OCI-LY3 (cell line): Measurements from ENCODE around the gene USP3.

ENCODE experiments used
- H2AFZ ChIP-seq: fragments of 200-600, 300-600 bp; shearing (Covaris generic); 2 replicates; pipeline ENCODE4 v1.6.0; 2014; ENCODE audit warnings: antibody characterized with exemption, low read depth, low read length
- H3K27ac ChIP-seq: fragments of 200-600, 300-600 bp; sonication (generic); 2 replicates; pipeline ENCODE4 v1.5.1; 2014; ENCODE audit warnings: mild to moderate bottlenecking, low read length, moderate library complexity, mixed read lengths
- H3K27me3 ChIP-seq: fragments of 200-600, 300-600 bp; sonication (generic); 2 replicates; pipeline ENCODE4 v1.6.1; 2014; ENCODE audit warnings: low read depth, low read length, mixed read lengths
- H3K36me3 ChIP-seq: fragments of 200-600, 300-600 bp; sonication (generic); replicated peaks from 2 replicates; pipeline ENCODE3; 2014; ENCODE audit warnings: low read depth, low read length, mixed read lengths
- H3K4me1 ChIP-seq: fragments of 300-600, 200-600 bp; sonication (generic); 2 replicates; pipeline ENCODE4 v1.6.1; 2014; ENCODE audit warnings: low read length, mixed read lengths
- H3K4me2 ChIP-seq: fragments of 200-600, 300-600 bp; sonication (generic); 2 replicates; pipeline ENCODE4 v1.6.1; 2014; ENCODE audit warnings: low read length, mixed read lengths
- H3K4me3 ChIP-seq: fragments of 300-600, 200-600 bp; sonication (generic); 2 replicates; pipeline ENCODE4 v1.5.1; 2014; ENCODE audit warnings: antibody characterized with exemption, mild to moderate bottlenecking, low read length, moderate library complexity
- H3K79me2 ChIP-seq: fragments of 300-600, 200-600 bp; shearing (Covaris generic); 2 replicates; pipeline ENCODE4 v1.6.1; 2014; ENCODE audit warnings: mild to moderate bottlenecking, low read length, mixed read lengths
- H3K9ac ChIP-seq: fragments of 300-600, 200-600 bp; shearing (Covaris generic); 2 replicates; pipeline ENCODE4 v1.6.0; 2014; ENCODE audit warnings: mild to moderate bottlenecking, low read length, moderate library complexity
- H3K9me3 ChIP-seq: fragments of 200-600, 300-600 bp; shearing (Covaris generic); 2 replicates; pipeline ENCODE4 v1.6.1; 2014; ENCODE audit warnings: low read length, mixed read lengths; ENCODE audit not compliant: insufficient read depth
- H4K20me1 ChIP-seq: fragments of 200-600, 300-600 bp; sonication (generic); 2 replicates; pipeline ENCODE4 v1.6.1; 2016; ENCODE audit warnings: low read length, mixed read lengths; ENCODE audit not compliant: insufficient read depth
- EZH2phosphoT487 ChIP-seq: fragments of 200-600 bp; shearing (Covaris generic); IDR thresholded peaks from 2 replicates; pipeline ENCODE4 v1.6.1; 2018; ENCODE audit warnings: antibody characterized with exemption, mixed run types, low read depth
- TF ChIP-seq, protein P1 (sequence below): fragments of 200-600, 300-600 bp; sonication (generic); IDR thresholded peaks from 2 replicates; pipeline ENCODE4 v1.5.1; 2014; ENCODE audit warnings: antibody characterized with exemption, low read length, low read depth

The USP3 gene

DNA sequence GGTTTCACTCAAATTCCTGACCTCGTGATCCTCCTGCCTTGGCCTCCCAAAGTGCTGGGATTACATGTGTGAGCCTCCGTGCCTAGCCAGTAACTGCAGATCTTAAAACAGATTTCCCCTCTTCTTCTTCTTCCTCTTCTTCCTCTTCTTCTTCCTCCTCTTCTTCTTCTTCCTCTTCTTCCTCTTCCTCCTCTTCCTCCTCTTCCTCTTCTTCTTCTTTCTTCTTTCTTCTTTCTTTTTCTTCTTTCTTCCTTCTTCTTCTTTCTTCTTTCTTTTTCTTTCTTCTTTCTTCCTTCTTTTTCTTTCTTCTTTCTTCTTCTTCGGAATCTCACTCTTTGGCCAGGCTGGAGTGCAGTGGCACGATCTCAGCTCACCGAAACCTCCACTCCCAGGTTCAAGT, 7.8 kb downstream of the USP3 start:
- Histone ChIP-seq H3K79me2 (peaks cover 100% of the 10 kb centered on the region), H4K20me1 (peaks cover 94% of the 10 kb centered on the region), H3K4me1 (peaks cover 68% of the 10 kb centered on the region), H3K27ac (no peak overlapping the region), H2AFZ (no peak overlapping the region), H3K36me3 (no peaks in the 10 kb centered on the region), H3K27me3 (no peaks in the 10 kb centered on the region), H3K4me3 (no peak overlapping the region), H3K4me2 (no peak overlapping the region), H3K9me3 (no peaks in the 10 kb centered on the region), H3K9ac (no peak overlapping the region)
- no peak for TF ChIP-seq EZH2phosphoT487
- TF ChIP-seq, protein P1, sequence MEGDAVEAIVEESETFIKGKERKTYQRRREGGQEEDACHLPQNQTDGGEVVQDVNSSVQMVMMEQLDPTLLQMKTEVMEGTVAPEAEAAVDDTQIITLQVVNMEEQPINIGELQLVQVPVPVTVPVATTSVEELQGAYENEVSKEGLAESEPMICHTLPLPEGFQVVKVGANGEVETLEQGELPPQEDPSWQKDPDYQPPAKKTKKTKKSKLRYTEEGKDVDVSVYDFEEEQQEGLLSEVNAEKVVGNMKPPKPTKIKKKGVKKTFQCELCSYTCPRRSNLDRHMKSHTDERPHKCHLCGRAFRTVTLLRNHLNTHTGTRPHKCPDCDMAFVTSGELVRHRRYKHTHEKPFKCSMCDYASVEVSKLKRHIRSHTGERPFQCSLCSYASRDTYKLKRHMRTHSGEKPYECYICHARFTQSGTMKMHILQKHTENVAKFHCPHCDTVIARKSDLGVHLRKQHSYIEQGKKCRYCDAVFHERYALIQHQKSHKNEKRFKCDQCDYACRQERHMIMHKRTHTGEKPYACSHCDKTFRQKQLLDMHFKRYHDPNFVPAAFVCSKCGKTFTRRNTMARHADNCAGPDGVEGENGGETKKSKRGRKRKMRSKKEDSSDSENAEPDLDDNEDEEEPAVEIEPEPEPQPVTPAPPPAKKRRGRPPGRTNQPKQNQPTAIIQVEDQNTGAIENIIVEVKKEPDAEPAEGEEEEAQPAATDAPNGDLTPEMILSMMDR: no peak

DNA sequence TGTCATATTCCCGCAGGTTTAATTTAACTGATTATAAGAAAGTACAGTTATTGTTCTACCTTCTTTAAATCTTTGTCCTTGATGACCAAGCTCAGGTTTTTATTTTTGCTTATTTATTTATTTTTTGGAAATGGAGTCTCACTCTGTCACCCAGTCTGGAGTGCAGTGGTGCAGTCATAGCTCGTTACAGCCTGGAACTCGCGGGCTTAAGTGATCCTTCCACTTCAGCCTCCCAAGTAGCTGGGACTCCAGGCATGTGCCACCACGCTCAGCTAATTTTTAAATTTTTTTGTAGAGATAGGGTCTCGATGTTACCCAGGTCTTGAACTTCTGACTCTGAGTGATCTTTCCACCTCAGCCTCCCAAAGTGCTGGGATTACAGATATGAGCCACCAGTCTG, 8.9 kb downstream of the USP3 start:
- TF ChIP-seq, protein P1: no peak
- TF ChIP-seq EZH2phosphoT487: no peak
- Histone ChIP-seq H3K4me2 (no peak overlapping the region), H3K4me3 (no peak overlapping the region), H3K79me2 (peaks cover 100% of the 10 kb centered on the region), H3K27ac (no peak overlapping the region), H3K36me3 (no peaks in the 10 kb centered on the region), H3K9ac (no peak overlapping the region), H3K4me1 (peaks cover 65% of the 10 kb centered on the region), H3K27me3 (no peaks in the 10 kb centered on the region), H3K9me3 (no peaks in the 10 kb centered on the region), H2AFZ (no peak overlapping the region), H4K20me1 (peaks cover 94% of the 10 kb centered on the region)

DNA sequence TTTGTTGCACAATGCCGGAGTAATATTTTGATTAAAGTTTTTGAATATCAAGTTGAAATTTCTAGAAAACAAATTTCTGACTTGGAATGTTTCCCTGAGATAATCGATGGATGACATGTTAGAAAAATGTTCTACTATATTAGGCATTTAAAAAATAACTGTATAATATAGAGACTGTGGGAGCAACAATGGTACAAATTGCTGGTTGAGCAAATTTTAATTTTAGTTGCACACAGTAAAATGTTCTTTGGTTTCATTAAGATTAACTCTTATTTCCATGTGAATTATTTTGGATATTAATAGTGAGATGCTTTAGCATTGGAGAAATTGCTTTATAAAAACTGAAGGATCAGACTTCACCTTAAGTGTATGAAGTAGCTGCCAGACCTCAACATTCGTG, 9.3 kb downstream of the USP3 start:
- Histone ChIP-seq H3K36me3 (no peaks in the 10 kb centered on the region), H3K4me1 (peaks cover 60% of the 10 kb centered on the region), H3K79me2 (peaks cover 100% of the 10 kb centered on the region), H3K4me3 (no peak overlapping the region), H3K27me3 (no peaks in the 10 kb centered on the region), H3K4me2 (no peak overlapping the region), H4K20me1 (peaks cover 94% of the 10 kb centered on the region), H3K9me3 (no peaks in the 10 kb centered on the region), H3K9ac (no peak overlapping the region), H2AFZ (no peak overlapping the region), H3K27ac (no peak overlapping the region)
- TF ChIP-seq, protein P1: no peak
- no peak for TF ChIP-seq EZH2phosphoT487

DNA sequence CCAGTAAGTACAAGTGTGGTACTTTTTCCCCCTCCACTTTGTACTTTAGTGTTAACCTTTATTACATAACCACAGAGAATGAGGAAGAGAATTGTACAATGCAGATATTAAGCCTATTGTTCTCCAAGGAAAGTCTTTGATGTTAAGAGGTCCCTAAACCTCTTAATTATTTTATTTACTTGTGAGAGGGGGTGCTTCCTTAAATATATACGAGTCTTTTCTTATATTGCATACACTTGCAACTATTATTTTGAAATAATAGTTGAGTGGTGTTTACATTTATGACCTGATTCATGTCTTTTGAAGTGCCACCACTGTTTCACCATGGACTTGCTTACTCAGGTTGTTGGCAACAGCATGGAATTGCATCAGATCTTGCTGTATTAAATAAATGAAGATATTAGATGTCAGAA, 10.1 kb downstream of the USP3 start:
- Histone ChIP-seq H3K4me3 (no peak overlapping the region), H3K27ac (no peak overlapping the region), H3K36me3 (no peaks in the 10 kb centered on the region), H3K9me3 (no peaks in the 10 kb centered on the region), H4K20me1 (peaks cover 94% of the 10 kb centered on the region), H3K79me2 (peaks cover 100% of the 10 kb centered on the region), H3K27me3 (no peaks in the 10 kb centered on the region), H3K4me1 (peaks cover 52% of the 10 kb centered on the region), H3K4me2 (peak overlapping the region; percentile 47; the same call in 1 of the 2 replicates), H3K9ac (no peak overlapping the region), H2AFZ (no peak overlapping the region)
- TF ChIP-seq, protein P1: no peak
